ENCODE data around the gene POLH.

- TF ChIP-seq EZH2phosphoT487 (IDR thresholded peaks at IDR 0.05; ENCODE audit: low read depth, severe bottlenecking, unreplicated experiment) (no peak), CTCF (IDR thresholded peaks at IDR 0.05; ENCODE audit: poor library complexity) (no peak)
Observed at GRCh38 chr6:43570876-43571441, 5.0 kb upstream of the POLH start.

Measured in hepatocyte (in vitro differentiated cells).